Stimulated activated CD8-positive, alpha-beta memory T cell treated with anti-CD3 and anti-CD28 coated beads, Interleukin-2, amount 100 ng/mL, for 1 hour (primary cell): ENCODE measurements around the gene TCERG1.

Experiments used
- DNase-seq, 2 donors: peaks; one replicate each; pipeline ENCODE4 v3.0.0-alpha.2; 2020; ENCODE audit warnings: low read depth in 2 of 2

TCERG1 gene

DNA sequence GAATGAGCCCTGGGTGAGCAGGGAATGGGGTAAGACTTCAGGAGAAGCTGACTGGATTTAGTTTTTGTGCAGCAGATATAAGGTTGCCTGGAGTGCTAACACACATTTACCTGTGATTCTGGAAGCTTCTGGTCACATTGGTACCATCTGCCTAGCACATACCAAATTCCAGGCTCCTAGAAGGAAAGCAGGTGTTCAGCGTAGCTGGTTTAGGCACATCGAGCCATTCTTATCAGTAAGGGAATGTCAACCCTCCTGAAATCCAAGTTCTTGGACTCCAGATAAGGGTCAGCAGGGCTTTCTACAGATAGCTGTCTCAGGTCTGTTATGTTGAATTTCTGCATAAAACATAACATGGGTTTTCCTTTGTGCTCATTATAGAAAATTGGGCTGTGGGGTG is 10.3 kb downstream of the TCERG1 start:
- no peak for DNase-seq

DNA sequence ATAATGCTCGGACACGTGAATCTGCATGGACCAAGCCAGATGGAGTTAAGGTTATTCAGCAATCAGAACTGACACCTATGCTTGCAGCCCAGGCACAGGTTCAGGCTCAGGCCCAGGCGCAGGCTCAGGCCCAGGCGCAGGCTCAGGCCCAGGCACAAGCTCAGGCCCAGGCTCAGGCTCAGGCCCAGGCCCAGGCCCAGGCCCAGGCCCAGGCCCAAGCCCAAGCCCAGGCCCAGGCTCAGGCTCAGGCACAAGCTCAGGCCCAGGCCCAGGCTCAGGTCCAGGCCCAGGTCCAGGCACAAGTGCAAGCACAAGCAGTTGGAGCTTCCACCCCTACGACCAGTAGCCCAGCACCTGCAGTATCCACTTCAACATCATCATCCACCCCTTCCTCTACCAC is 11.8 kb downstream of the TCERG1 start:
- no peak for DNase-seq

DNA sequence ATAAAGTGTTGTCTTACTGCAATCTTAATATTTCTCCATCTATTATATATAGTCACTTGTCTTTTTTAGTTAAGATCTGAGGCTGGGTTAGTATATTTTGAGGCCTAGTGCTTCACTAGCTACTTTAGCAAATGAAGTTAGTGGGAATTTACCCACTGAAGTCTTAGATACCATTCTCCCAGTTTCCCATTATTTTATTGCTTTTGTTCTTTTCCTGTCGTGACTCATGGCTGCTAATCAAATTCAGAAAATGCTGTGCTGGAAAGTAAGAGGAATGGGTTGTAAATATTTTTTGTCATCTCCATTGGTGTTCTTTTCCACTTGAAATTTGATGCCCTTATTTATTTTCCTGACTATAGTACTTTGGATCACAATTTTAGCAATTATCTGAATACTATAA is 14.2 kb downstream of the TCERG1 start:
- no peak for DNase-seq

DNA sequence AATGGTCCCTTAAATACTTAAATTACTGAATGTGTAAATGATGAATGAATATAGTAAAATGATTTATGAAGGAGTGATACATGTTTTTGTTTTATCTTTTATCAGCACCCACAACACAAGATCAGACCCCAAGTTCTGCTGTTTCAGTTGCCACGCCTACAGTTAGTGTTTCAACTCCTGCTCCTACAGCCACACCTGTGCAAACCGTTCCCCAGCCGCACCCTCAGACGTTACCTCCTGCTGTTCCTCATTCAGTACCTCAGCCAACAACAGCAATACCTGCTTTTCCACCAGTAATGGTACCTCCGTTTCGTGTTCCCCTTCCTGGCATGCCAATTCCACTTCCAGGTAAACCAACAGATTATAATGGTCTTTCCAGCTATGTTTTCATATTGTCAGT is 16.3 kb downstream of the TCERG1 start:
- DNase-seq, result no peak

DNA sequence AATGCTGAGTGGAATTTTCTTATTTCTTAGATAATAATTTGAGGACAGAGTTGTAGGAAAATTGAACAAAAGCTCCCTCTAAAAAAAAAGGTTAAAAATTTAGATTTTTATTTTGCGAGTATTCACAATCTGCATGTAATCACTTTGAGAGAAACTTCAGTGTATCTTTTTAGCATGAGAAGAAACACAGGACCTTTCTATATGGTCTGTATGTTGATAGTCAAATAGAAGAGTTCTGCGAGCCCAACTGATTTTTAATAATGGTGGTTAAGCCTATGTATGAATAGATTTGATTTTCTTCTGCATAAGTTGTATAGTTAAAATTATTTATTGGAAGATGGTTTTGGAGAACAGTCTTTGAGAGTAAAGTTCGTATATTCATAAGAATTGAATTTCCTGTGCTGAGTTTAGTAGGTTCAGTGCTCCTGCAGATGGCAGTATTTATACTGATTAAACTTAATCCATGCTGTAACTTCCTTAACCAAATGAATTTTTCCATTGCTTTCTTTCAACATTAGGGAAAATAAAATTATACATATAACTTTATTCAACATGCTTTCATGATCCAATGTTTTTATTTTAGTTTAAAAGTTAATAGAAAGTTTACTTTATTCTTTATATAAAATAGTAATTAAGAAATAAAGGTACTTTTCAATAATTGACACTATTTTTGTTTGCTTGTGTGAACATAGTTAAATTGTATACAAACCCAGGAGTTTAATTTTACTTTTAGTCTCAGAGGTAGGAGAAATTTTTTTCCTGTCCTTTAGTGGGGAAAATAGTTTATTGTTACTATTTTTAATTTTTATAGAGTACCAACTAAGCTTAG is 19.6 kb downstream of the TCERG1 start:
- no peak for DNase-seq

DNA sequence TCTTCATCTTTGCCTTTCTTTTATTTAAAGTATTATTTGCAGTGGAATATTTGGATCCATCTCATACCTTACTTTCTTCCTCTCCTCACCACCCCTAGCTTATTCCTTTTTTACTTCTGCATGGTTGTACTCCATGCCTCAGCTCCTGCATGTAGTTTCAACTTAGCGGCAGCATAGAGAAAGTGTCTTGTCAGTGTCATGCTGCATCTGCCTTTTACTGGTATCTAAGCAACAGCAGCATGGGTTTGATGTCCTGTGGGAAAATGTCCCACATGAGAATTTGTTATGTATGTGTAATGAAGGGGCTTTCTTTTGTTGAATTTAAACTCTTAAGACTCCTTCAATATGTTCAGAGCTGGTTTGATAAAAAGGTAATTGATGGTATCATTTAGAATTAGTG is 20.6 kb downstream of the TCERG1 start:
- no peak for DNase-seq

DNA sequence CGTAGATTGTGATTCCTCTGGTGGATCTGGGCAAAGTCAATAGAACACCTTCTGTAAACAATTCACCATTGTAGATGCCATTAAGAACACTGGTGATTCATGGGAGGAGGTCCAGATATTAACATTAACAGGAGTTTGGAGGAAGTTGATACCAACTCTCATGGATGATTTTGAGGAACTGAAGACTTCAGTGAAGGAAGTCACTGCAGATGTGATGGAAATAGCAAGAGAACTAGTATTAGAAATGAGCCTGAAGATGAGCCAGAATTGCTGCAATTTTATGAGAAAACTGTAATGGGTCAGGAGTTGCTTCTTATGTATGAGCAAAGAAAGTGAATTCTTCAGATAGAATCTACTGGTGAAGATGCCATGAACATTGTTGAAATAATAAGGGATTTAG is 26.9 kb downstream of the TCERG1 start:
- DNase-seq, result no peak

DNA sequence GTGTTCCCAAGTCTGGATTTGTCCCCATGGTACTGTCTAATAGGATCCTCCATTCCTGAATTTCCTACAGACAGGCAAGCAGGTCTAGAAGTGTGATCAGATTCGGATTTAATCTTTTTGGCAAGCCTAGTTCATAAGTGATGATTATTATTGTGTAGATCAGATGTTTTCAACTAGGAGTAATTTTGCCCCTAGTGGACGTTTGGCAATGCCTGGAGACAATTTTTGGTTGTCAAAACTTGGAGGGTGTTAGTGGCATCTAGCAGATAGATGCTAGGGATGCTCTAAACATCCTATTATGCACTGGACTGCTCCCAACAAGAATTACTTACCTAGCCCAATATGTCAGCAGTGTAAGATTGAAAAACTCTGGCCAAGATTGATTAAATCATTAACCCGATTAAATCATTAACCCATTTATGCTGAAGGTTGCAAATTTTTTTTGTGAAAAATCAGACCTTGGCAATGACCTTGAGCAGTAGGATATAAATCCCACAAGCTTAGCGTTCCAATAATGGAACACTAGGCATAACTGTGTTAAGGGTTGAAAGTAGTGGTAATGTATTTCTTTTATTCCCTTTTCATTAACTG is 28.2 kb downstream of the TCERG1 start:
- DNase-seq, result no peak

DNA sequence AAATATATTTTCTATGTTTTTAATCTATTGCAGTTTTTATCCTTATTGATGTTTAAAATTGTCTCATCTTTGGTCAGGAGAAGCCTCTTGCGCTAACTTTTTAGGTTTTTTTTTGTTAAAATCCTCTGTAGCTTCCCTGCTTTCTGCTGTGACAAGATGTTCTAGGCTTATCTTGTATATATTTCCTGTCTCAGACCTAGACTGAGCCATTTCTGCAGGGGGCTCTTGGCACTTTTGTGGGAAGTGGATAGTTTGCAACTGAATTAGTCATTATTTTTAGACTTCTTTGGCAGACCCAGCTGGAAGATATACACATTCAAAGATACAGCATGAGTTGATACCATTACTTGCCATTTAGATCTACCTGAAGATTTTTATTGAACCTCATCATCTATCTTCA is 28.8 kb downstream of the TCERG1 start:
- no peak for DNase-seq

DNA sequence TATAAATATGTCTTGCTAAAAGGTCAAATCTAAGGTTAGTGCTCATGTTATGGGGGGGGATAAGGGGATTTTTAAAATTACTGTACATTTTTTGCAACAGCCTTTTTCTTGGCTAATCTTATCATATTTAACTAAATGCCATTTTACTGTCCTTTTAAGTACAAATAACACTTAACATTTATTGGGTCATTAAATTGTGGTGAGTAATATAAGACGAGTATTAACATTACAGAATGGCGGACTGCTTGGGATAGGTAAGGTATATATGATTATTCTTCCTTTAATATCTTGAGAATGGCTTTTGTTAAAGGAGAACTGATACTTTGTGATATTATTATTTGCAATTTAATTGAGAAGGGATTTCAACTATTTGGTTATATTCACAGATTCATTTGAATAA is 35.6 kb downstream of the TCERG1 start:
- DNase-seq, result no peak

DNA sequence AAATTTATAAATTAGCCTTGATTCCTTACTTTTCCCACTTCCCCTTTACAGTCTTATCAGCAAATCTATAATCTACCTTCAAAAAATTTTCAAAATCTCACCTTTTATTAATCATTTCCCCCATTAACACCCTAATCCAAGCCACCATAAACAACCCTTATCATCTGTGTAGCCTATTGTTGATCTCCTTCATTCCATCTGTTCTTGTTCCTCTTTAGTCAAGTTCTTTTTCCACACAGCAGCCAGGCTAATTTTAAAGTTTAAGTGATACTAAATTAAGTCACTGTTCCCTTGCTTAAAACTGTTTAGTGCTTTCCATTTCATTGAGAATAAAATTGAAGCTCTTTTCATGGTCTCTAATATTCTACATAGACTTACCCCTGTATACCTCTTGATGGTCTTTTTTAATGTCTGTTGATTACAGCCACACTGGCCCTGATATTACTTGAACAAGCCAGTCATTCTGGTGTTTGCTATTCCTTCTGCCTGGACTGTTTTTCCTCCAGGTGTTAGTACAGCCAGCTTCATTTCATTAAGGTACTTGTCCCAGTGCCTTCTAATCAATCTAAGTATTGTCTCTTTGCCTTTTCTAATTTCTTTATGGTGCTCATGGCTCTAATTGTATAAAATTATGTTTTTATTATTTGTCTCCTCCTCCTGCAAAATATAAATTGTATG is 37.7 kb downstream of the TCERG1 start:
- DNase-seq, result no peak

DNA sequence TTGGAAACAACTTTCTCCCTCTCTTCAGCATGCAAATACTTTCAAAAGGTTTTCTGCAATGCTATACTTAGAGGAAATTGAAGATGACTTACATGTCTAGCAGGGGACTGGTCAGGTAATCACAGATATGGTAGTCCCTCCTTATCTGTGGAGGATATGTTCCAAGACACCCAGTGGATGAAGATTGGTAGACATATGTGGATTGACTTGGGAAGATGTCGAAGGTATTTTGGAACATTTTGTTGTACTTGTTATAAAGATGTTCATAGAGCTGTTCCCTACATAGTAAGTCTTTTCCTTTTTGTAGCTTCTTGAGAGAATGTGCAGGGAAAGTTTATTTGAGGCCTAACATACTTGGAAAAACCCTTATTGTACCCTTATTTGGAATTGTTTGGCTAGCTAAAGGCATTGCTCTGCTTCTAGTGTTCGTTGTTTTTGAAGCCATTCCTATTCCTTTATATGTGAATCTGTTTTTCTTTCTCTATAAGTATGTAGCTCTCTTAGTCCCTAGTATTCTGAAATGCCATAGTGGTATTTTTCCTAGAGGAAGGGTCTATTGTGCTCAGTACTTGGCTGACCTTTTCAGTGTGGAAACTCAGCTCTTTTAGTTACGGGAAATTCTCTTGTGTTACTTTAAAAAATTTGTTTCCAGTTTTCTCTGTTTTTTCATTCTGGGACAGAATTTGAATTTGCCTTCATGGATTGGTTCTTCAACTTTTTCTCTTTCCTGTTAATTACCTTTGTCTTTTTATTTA is 43.1 kb downstream of the TCERG1 start:
- DNase-seq, result no peak

DNA sequence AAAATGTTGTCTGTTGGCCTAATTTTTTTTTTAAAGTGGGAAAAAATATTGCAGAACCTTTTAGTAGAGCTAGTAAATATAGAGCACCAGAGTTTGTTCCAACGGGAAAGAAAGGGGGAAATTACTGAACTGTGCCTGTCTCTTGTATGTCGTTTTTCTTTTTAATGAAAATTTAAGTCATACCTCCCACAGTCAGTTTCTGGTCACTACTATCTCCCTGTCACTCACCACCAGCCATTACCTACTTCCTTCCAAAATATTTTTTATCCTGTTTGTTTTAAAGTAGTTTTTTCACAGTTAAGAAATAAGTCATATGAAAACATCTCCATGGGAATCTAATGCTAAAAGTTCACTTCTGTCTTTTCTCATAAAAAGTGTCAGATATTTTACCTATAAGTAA is 47.5 kb downstream of the TCERG1 start:
- no peak for DNase-seq

DNA sequence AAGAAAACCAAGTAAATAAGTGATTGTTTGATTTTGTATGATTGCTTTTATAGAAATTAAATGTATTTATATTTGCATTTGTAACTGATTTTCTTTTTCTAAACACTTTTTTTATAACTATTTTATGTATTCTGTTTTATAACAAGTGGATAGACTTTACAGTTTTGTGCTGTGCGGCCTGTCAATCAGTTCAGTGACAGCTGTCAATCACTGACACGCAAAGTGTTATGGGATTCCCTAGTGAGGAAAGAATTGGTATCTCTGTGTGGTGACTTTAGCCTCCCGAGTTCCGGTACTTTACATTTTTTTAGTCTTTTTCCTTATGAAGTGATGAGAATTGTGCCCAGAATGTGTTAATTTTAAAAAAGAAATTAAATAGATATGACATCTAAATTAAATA is 52.5 kb downstream of the TCERG1 start:
- DNase-seq, result no peak

DNA sequence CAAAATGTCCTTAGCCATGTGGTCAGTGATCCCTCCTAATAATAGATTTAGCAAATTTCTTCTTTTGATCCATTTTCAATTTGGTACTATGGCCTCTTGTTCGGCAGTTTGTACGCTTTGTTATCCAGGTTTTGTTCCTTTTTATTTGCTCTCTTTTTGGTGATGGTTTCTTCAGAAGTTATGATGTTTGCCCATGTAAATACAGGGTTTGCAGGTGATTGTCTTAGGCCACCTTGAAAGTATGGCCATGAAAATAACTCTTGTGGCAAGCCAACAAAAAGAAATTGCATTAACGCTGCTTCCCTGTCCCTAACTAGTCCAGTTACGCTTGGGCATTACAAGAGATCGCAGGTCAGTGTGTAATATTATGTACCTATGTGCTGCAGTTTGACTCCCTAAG is 60.3 kb downstream of the TCERG1 start:
- DNase-seq, result no peak

DNA sequence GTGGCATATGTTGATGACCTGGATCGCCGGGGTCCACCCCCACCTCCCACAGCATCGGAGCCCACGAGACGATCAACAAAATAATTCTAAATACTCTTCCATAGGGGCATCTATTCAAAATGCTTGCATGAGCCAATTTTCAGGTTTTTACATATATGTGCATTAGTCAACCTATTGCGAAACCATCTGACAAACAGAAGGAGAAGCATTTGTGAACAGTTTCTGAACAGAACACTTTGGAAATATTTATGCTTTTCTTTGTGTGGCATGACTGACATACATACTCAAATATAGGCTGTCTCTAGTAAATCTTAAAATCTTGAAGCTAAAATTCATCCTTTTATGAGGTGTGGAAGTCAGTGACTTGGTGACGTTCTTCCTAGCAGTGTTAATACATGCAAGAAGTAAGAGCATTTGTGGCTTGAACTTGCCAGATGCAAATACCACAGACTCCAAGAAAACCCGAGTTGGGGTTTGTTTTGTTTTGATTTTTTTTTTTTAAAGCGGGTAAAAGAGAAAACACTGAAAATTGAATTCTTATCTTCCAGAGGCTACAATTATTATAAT is 63.5 kb downstream of the TCERG1 start:
- no peak for DNase-seq

DNA sequence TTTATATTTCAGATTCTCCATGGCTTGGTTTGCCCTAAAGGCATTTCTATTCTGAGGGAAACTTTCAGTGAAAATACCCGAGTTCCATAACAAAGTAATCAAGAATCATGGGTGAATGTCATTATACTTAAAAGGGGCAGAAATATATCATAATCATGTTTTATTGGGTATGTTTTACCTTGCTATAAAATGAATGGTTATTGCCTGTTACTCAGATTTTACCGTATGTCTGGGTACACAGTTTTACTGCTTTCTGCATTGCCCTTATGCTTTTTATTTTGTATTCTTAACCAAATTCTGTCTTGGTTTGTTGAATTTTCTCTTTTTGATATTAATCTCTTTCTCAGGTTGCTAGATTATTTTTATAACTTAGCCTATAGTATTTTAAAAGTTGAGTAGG is 66.3 kb downstream of the TCERG1 start:
- no peak for DNase-seq

DNA sequence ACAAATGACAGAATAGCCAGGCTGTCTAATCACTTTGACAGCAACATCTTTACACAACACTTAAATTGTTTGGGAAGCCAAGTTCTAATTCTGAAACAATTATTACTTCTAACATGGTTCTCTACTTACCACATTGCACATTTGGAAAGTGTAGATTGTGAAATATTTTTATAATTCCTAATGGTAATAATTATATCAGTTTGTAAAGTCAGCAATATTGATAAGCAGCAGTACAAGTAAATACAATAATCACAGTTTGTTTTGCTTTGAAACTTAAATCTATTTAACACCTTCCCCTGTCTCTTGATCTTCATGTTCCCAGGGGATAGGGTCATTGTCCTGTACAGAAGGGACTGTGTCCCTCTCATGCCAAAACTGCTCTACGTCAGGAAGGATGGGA is 67.4 kb downstream of the TCERG1 start:
- no peak for DNase-seq

DNA sequence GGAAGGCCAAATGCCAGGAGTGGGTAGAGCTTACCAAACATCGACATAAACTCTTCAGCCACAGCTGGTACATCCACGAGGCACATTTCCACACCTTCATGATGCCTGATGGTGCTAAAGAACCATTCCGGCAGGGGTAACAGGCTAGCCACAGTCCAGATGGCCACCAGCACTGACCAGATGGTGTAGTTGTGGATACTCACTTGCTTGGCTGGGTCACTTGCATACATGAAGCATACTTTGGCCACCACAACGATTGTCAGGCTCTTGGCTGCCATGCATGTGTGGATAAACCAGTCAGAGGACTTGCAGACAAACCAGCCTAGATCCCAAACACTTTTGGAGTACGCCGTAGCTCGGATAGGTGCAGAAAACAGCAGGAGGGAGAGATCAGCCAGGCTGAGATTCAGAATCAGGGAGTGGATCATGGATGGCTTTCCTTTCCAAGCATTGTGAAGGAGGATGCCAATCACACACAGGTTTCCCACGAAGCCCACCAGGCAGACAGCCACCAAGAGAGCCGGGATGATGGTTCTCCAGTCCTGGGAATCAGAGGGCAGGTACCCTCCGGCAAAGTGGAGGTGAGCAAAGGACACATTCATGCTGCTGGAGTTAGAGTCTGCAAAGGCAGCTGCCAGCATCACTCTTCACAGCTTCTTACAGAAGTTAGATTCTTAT is 68.5 kb downstream of the TCERG1 start:
- no peak for DNase-seq

DNA sequence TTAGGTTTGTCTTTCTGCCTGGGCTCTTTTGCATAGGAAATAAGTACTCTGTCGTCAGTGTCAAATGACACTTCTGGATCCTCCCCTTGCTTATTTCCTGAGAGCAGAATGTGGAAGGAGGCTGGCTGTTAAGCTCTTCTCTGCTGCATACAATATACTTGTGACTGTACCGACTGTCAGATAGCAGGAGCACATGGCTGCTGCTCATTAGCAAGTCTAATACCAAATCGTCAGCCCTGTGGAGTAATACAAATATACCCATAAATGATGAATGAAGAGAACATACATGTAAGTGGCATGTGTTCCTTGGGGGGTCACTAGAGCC is 69.0 kb downstream of the TCERG1 start, which contains the start of gene GPR151:
Gene GPR151 (minus strand): TSS at position 40 of the 325 bp plus-strand sequence. CDS start 77 bp downstream, outside the sequence.
- no peak for DNase-seq

DNA sequence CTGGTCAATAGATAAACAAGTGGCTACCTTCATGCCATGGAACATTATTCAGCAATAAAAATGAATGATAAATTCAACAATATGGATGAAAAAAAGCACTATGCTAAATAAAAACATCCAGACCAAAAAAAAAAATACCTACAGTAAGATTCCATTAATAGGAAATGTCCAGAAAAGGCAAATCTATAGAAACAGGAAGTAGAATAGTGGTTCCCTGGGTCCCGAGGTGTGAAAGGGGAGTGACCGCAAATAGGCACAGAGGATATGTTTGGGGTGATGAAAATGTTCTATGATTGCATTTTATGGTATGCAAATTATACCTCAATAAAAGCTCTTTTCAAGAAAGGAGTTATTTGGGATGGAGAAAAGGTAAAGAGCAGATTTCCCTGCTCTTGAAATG is 72.4 kb downstream of the TCERG1 start:
- no peak for DNase-seq

DNA sequence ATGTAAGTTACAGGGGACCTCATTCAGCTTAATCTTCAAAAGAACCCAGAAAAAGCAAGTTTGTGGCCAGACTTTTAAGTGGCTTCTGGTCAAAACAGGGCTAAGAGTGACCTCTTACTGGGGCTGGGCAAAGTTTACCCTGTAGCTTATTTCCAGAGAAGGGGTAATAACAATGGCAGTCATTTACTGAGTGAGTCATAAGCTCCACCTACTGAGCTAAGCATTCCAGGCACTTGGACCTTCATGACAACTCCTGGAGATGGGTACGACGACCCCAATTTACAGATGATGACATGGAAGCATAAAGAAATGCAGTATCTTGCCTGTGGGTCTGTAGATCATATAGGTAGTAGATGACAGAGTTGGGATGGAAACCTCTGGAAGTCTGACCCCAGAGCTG is 73.6 kb downstream of the TCERG1 start:
- DNase-seq, result no peak
